Activated naive CD4-positive, alpha-beta T cell (primary cell): ENCODE results near the gene DAZ4.
"Not testable (repeated sequence)": the region's sequence is repeated elsewhere in the genome, so short reads cannot be mapped to it uniquely, and the experiment has no call there.

Experiments
- DNase-seq, 4 experiments: peaks; one replicate each; lab custom pipeline; 2025; lab: John Stamatoyannopoulos, UW

Gene DAZ4

GRCh38 chrY:24833619-24834018 lies at the start of gene DAZ4:
Gene DAZ4, plus strand, starts transcription at chrY:24833919. Its CDS starts 208 bp downstream, at chrY:24834127.
- DNase-seq = not testable (repeated sequence)

- not testable (repeated sequence) for DNase-seq
Measured at GRCh38 chrY:24813293-24813692, 20.4 kb upstream of the DAZ4 start, which contains the start of gene DAZ3. Gene DAZ3, minus strand, starts transcription at chrY:24813393. Its CDS starts 208 bp downstream, at chrY:24813185.

- DNase-seq = not testable (repeated sequence)
Measured at GRCh38 chrY:24821836-24822235, 11.9 kb upstream of the DAZ4 start.

- not testable (repeated sequence) for DNase-seq
Measured at GRCh38 chrY:24824184-24824879, 9.4 kb upstream of the DAZ4 start.

- not testable (repeated sequence) for DNase-seq
Measured at GRCh38 chrY:24825069-24825468, 8.7 kb upstream of the DAZ4 start.
